Upper lobe of left lung (tissue), 4 donors: ENCODE measurements around the gene SNX7.
A peak's percentile ranks its signal among the peaks of the same experiment; 100 is the strongest.

Source experiments
- CTCF ChIP-seq, 6 experiments: fragments of 450-650 bp in 4 of 6; fragments of 200-600 bp in 2 of 6; sonication (generic) in 2 of 6; IDR thresholded peaks; one replicate each; pipeline ENCODE4 v1.5.1; 2016 to 2019; ENCODE audit warnings: antibody characterized with exemption in 6 of 6
- EP300 ChIP-seq, 4 donors: sonication (generic); formaldehyde crosslinking; IDR thresholded peaks; one replicate each; pipeline ENCODE4 v1.5.1; 2017; ENCODE audit warnings: antibody characterized with exemption in 4 of 4, control low read depth in 2 of 4
- POLR2A ChIP-seq, 4 donors: fragments of 450-650 bp; IDR thresholded peaks; one replicate each; pipeline ENCODE4 v1.5.1; 2016 to 2017; ENCODE audit warnings: antibody characterized with exemption in 4 of 4, mild to moderate bottlenecking in 2 of 4
- POLR2AphosphoS5 ChIP-seq, 2 donors: sonication (generic); formaldehyde crosslinking; IDR thresholded peaks; one replicate each; pipeline ENCODE4 v1.5.1; 2017; ENCODE audit warnings: antibody characterized with exemption in 2 of 2

GRCh38 chr1:98749152-98749756 is 87.7 kb downstream of the SNX7 start:
- TF ChIP-seq POLR2A (IDR thresholded peaks at IDR 0.05) (no peak), CTCF (IDR thresholded peaks at IDR 0.05) (peak in 1 of 6 experiments; percentile 18), POLR2AphosphoS5 (IDR thresholded peaks at IDR 0.05) (no peak), EP300 (IDR thresholded peaks at IDR 0.05) (no peak)
